GM23338 (cell line): Measurements from ENCODE around the gene VPS16. TPM values are rescaled to one million over a fixed set of nuclear protein-coding genes. Genes with fewer than 3 reads are reported as not detected.

Source experiments
- ATAC-seq: fragments of 200-7000 bp; cut with Tn5 transposase; 3 replicates; pipeline ENCODE4 v1.9.1; 2020
- DNase-seq: peaks from one replicate; pipeline ENCODE4 v3.0.0-alpha.2; 2015; ENCODE audit warnings: low spot score
- H2AFZ ChIP-seq: fragments of 200-600 bp; sonication (generic); 2 replicates; pipeline ENCODE4 v1.8.0; 2016; ENCODE audit warnings: antibody characterized with exemption, mild to moderate bottlenecking, moderate library complexity
- H3F3A ChIP-seq: fragments of 200-600 bp; sonication (generic); replicated peaks from 2 replicates; pipeline ENCODE4 v1.8.0; 2017; ENCODE audit warnings: antibody characterized with exemption, mixed run types, low read depth
- H3K27ac ChIP-seq: fragments of 200-600 bp; sonication (generic); 2 replicates; pipeline ENCODE4 v1.6.1; 2016; ENCODE audit warnings: low read depth
- H3K27me3 ChIP-seq: fragments of 200-600 bp; sonication (generic); 2 replicates; pipeline ENCODE4 v1.8.0; 2016; ENCODE audit warnings: mild to moderate bottlenecking, mixed run types, moderate library complexity; ENCODE audit not compliant: insufficient read depth
- H3K36me3 ChIP-seq: fragments of 200-600 bp; sonication (generic); 2 replicates; pipeline ENCODE4 v1.8.0; 2016; ENCODE audit warnings: mild to moderate bottlenecking; ENCODE audit not compliant: insufficient read depth
- H3K4me1 ChIP-seq: fragments of 200-600 bp; sonication (generic); 2 replicates; pipeline ENCODE4 v1.8.0; 2016; ENCODE audit warnings: mild to moderate bottlenecking, moderate library complexity; ENCODE audit not compliant: insufficient read depth
- H3K4me2 ChIP-seq: fragments of 200-600 bp; sonication (generic); 2 replicates; pipeline ENCODE4 v1.7.1; 2017; ENCODE audit warnings: mixed run types
- H3K4me3 ChIP-seq: fragments of 200-600 bp; sonication (generic); 2 replicates; pipeline ENCODE4 v1.6.1; 2016; ENCODE audit warnings: mixed run types
- H3K79me2 ChIP-seq: fragments of 200-600 bp; sonication (generic); replicated peaks from 2 replicates; pipeline ENCODE4 v1.8.0; 2017; ENCODE audit warnings: mild to moderate bottlenecking; ENCODE audit not compliant: insufficient read depth
- H3K9me2 ChIP-seq: fragments of 200-600 bp; sonication (generic); 2 replicates; pipeline ENCODE4 v1.8.0; 2017; ENCODE audit not compliant: insufficient read depth
- H4K20me1 ChIP-seq: fragments of 200-600 bp; sonication (generic); replicated peaks from 2 replicates; pipeline ENCODE4 v1.8.0; 2017; ENCODE audit warnings: mild to moderate bottlenecking; ENCODE audit not compliant: insufficient read depth
- H3K27ac Mint-ChIP-seq: 2 replicates; pipeline ENCODE4 v1.8.0; 2020; ENCODE audit warnings: inconsistent platforms, mild to moderate bottlenecking, moderate library complexity, mixed read lengths
- H3K27me3 Mint-ChIP-seq: 3 replicates; pipeline ENCODE4 v1.8.0; 2022; ENCODE audit warnings: low read depth, mild to moderate bottlenecking, moderate library complexity, mixed read lengths, inconsistent platforms; ENCODE audit not compliant: insufficient read depth, poor library complexity
- H3K36me3 Mint-ChIP-seq: 3 replicates; pipeline ENCODE4 v1.8.0; 2021; ENCODE audit warnings: low read depth, mild to moderate bottlenecking, inconsistent platforms, moderate library complexity, mixed read lengths
- H3K4me1 Mint-ChIP-seq: 3 replicates; pipeline ENCODE4 v1.8.0; 2020; ENCODE audit warnings: mild to moderate bottlenecking, inconsistent platforms, mixed read lengths
- H3K4me3 Mint-ChIP-seq: 3 replicates; pipeline ENCODE4 v1.8.0; 2021; ENCODE audit warnings: moderate library complexity, mild to moderate bottlenecking, inconsistent platforms, mixed read lengths
- H3K9me3 Mint-ChIP-seq: 3 replicates; pipeline ENCODE4 v1.8.0; 2020; ENCODE audit warnings: moderate library complexity, mild to moderate bottlenecking, inconsistent platforms, mixed read lengths
- JUNB ChIP-seq: IDR thresholded peaks from one replicate; pipeline ENCODE4 v1.6.1; 2016; ENCODE audit warnings: antibody characterized with exemption; ENCODE audit not compliant: unreplicated experiment
- NANOG ChIP-seq: IDR thresholded peaks from 2 replicates; pipeline ENCODE4 v1.6.1; 2016; ENCODE audit warnings: antibody characterized with exemption, borderline replicate concordance
- STAT1 ChIP-seq: IDR thresholded peaks from one replicate; pipeline ENCODE4 v1.6.1; 2016; ENCODE audit warnings: antibody characterized with exemption; ENCODE audit not compliant: unreplicated experiment
- polyA plus RNA-seq: library from polyadenylated mRNA; unstranded; fragments of >200 nt; fragmentation: Nextera tagmentation; extraction: Ambion mirVana; gene quantifications from 2 replicates; pipeline ENCODE4 v1.2.1, GENCODE V29; 2016
- total RNA-seq: library from RNA; depleted of rRNA; stranded (reverse); fragments of >200 nt; shearing (Covaris generic); gene quantifications from 2 replicates; pipeline ENCODE4 v1.2.3, GENCODE V29; 2014
- TF ChIP-seq, protein P1 (sequence below): fragments of 250-450 bp; sonication (Bioruptor Pico); IDR thresholded peaks from 2 replicates; pipeline ENCODE4 v1.5.0; 2020; ENCODE audit warnings: mild to moderate bottlenecking, moderate library complexity
- TF ChIP-seq, protein P2 (sequence below): IDR thresholded peaks from one replicate; pipeline ENCODE4 v1.6.1; 2018; ENCODE audit warnings: antibody characterized with exemption; ENCODE audit not compliant: unreplicated experiment
- TF ChIP-seq, protein P3 (sequence below), 2 experiments: fragments of 200-600 bp in 1 of 2; sonication (generic) in 1 of 2; conservative IDR thresholded peaks; 2 replicates each; pipeline versions ENCODE4 v1.5.1 to v1.6.1; 2016 to 2017; ENCODE audit warnings: antibody characterized with exemption in 2 of 2, low read depth in 2 of 2, mild to moderate bottlenecking in 2 of 2, moderate library complexity in 1 of 2

VPS16 gene
- total and polyA plus RNA-seq, 2 experiments from 2014 or later = 11.2 to 17.7 TPM

DNA sequence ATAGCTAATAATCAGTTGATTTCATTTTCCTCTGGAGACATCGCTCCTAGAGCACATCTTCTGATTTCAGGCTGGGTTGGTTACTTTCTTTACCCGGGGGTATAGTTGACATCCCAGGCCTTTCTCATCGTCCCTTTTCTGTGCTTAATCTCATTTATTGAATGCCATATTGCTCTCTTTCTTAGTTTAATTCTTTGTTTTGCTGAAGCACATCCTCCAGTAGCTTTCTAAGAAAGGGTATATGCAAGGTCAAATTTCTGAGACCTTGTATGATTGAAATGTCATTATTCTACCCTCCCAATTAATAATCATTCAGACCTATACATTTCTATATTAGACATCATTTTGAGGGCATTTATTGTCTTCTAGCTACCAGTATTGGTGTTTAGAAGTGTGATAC, 28.4 kb upstream of the VPS16 start:
- ATAC-seq = no peak
- H4K20me1 ChIP-seq = no peaks in the 10 kb centered on the region
- H3K79me2 ChIP-seq = no peaks in the 10 kb centered on the region
- H3K4me1 ChIP-seq = no peaks in the 10 kb centered on the region
- Mint-ChIP-seq H3K4me1 (no peaks in the 10 kb centered on the region), H3K4me3 (no peak overlapping the region), H3K27me3 (peaks cover 32% of the 10 kb centered on the region), H3K36me3 (no peaks in the 10 kb centered on the region), H3K27ac (no peak overlapping the region), H3K9me3 (peaks cover 7% of the 10 kb centered on the region)
- no peaks in the 10 kb centered on the region for H3F3A ChIP-seq
- no peak overlapping the region for H2AFZ ChIP-seq
- peaks cover 58% of the 10 kb centered on the region for H3K27me3 ChIP-seq
- no peak for TF ChIP-seq STAT1
- no peak for TF ChIP-seq NANOG
- TF ChIP-seq, protein P1, sequence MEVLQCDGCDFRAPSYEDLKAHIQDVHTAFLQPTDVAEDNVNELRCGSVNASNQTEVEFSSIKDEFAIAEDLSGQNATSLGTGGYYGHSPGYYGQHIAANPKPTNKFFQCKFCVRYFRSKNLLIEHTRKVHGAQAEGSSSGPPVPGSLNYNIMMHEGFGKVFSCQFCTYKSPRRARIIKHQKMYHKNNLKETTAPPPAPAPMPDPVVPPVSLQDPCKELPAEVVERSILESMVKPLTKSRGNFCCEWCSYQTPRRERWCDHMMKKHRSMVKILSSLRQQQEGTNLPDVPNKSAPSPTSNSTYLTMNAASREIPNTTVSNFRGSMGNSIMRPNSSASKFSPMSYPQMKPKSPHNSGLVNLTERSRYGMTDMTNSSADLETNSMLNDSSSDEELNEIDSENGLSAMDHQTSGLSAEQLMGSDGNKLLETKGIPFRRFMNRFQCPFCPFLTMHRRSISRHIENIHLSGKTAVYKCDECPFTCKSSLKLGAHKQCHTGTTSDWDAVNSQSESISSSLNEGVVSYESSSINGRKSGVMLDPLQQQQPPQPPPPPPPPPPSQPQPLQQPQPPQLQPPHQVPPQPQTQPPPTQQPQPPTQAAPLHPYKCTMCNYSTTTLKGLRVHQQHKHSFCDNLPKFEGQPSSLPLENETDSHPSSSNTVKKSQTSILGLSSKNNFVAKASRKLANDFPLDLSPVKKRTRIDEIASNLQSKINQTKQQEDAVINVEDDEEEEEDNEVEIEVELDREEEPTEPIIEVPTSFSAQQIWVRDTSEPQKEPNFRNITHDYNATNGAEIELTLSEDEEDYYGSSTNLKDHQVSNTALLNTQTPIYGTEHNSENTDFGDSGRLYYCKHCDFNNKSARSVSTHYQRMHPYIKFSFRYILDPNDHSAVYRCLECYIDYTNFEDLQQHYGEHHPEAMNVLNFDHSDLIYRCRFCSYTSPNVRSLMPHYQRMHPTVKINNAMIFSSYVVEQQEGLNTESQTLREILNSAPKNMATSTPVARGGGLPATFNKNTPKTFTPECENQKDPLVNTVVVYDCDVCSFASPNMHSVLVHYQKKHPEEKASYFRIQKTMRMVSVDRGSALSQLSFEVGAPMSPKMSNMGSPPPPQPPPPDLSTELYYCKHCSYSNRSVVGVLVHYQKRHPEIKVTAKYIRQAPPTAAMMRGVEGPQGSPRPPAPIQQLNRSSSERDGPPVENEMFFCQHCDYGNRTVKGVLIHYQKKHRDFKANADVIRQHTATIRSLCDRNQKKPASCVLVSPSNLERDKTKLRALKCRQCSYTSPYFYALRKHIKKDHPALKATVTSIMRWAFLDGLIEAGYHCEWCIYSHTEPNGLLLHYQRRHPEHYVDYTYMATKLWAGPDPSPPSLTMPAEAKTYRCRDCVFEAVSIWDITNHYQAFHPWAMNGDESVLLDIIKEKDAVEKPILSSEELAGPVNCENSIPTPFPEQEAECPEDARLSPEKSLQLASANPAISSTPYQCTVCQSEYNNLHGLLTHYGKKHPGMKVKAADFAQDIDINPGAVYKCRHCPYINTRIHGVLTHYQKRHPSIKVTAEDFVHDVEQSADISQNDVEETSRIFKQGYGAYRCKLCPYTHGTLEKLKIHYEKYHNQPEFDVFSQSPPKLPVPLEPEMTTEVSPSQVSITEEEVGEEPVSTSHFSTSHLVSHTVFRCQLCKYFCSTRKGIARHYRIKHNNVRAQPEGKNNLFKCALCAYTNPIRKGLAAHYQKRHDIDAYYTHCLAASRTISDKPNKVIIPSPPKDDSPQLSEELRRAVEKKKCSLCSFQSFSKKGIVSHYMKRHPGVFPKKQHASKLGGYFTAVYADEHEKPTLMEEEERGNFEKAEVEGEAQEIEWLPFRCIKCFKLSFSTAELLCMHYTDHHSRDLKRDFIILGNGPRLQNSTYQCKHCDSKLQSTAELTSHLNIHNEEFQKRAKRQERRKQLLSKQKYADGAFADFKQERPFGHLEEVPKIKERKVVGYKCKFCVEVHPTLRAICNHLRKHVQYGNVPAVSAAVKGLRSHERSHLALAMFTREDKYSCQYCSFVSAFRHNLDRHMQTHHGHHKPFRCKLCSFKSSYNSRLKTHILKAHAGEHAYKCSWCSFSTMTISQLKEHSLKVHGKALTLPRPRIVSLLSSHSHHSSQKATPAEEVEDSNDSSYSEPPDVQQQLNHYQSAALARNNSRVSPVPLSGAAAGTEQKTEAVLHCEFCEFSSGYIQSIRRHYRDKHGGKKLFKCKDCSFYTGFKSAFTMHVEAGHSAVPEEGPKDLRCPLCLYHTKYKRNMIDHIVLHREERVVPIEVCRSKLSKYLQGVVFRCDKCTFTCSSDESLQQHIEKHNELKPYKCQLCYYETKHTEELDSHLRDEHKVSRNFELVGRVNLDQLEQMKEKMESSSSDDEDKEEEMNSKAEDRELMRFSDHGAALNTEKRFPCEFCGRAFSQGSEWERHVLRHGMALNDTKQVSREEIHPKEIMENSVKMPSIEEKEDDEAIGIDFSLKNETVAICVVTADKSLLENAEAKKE (CRISPR knock-in tag) = no peak
- TF ChIP-seq, protein P2, sequence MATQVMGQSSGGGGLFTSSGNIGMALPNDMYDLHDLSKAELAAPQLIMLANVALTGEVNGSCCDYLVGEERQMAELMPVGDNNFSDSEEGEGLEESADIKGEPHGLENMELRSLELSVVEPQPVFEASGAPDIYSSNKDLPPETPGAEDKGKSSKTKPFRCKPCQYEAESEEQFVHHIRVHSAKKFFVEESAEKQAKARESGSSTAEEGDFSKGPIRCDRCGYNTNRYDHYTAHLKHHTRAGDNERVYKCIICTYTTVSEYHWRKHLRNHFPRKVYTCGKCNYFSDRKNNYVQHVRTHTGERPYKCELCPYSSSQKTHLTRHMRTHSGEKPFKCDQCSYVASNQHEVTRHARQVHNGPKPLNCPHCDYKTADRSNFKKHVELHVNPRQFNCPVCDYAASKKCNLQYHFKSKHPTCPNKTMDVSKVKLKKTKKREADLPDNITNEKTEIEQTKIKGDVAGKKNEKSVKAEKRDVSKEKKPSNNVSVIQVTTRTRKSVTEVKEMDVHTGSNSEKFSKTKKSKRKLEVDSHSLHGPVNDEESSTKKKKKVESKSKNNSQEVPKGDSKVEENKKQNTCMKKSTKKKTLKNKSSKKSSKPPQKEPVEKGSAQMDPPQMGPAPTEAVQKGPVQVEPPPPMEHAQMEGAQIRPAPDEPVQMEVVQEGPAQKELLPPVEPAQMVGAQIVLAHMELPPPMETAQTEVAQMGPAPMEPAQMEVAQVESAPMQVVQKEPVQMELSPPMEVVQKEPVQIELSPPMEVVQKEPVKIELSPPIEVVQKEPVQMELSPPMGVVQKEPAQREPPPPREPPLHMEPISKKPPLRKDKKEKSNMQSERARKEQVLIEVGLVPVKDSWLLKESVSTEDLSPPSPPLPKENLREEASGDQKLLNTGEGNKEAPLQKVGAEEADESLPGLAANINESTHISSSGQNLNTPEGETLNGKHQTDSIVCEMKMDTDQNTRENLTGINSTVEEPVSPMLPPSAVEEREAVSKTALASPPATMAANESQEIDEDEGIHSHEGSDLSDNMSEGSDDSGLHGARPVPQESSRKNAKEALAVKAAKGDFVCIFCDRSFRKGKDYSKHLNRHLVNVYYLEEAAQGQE = no peak
- TF ChIP-seq JUNB = no peak
- TF ChIP-seq, protein P3, sequence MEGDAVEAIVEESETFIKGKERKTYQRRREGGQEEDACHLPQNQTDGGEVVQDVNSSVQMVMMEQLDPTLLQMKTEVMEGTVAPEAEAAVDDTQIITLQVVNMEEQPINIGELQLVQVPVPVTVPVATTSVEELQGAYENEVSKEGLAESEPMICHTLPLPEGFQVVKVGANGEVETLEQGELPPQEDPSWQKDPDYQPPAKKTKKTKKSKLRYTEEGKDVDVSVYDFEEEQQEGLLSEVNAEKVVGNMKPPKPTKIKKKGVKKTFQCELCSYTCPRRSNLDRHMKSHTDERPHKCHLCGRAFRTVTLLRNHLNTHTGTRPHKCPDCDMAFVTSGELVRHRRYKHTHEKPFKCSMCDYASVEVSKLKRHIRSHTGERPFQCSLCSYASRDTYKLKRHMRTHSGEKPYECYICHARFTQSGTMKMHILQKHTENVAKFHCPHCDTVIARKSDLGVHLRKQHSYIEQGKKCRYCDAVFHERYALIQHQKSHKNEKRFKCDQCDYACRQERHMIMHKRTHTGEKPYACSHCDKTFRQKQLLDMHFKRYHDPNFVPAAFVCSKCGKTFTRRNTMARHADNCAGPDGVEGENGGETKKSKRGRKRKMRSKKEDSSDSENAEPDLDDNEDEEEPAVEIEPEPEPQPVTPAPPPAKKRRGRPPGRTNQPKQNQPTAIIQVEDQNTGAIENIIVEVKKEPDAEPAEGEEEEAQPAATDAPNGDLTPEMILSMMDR (conservative IDR thresholded peaks at IDR 0.05; ENCODE audit: low read depth in 2 of 2) = no peak
- no peaks in the 10 kb centered on the region for H3K9me2 ChIP-seq
- H3K36me3 ChIP-seq = no peaks in the 10 kb centered on the region
- H3K4me3 ChIP-seq = no peak overlapping the region
- no peak overlapping the region for H3K4me2 ChIP-seq
- no peak overlapping the region for H3K27ac ChIP-seq
- DNase-seq = no peak
